Esophagus (tissue), 2 donors: ENCODE results near the gene ATP13A4. TPM values are rescaled to one million over a fixed set of nuclear protein-coding genes. Genes with fewer than 3 reads are reported as not detected.

Experiments used
- H3K27ac ChIP-seq, 2 donors: one replicate each; pipeline ENCODE4 v1.5.1; 2013; ENCODE audit warnings: low read depth in 2 of 2, mild to moderate bottlenecking in 2 of 2, inconsistent platforms in 1 of 2, low read length in 1 of 2, moderate library complexity in 1 of 2
- H3K27me3 ChIP-seq, 2 donors: one replicate each; pipeline ENCODE4 v1.6.1; 2013; ENCODE audit warnings: low read length in 2 of 2, control low read depth in 1 of 2, mild to moderate bottlenecking in 1 of 2; ENCODE audit not compliant: insufficient read depth in 2 of 2, control insufficient read depth in 1 of 2
- H3K36me3 ChIP-seq, 2 donors: one replicate each; pipeline ENCODE4 v1.6.1; 2013; ENCODE audit warnings: low read length in 1 of 2; ENCODE audit not compliant: control insufficient read depth in 2 of 2, insufficient read depth in 2 of 2
- H3K4me1 ChIP-seq, 2 donors: one replicate each; pipeline ENCODE4 v1.6.1; 2013; ENCODE audit warnings: low read length in 1 of 2; ENCODE audit not compliant: control insufficient read depth in 2 of 2, insufficient read depth in 2 of 2
- H3K4me3 ChIP-seq, 2 donors: one replicate each; pipeline ENCODE4 v1.5.1; 2013; ENCODE audit warnings: low read length in 2 of 2, mild to moderate bottlenecking in 2 of 2, low read depth in 1 of 2, moderate library complexity in 1 of 2
- H3K9me3 ChIP-seq, 2 donors: one replicate each; pipeline ENCODE4 v1.6.1; 2013; ENCODE audit warnings: mild to moderate bottlenecking in 2 of 2, low read depth in 1 of 2, low read length in 1 of 2, moderate library complexity in 1 of 2; ENCODE audit not compliant: control insufficient read depth in 2 of 2, insufficient read depth in 1 of 2
- WGBS, 2 donors: extraction: QIAGEN DNeasy Blood & Tissue Kit; methylation state at CpG; one replicate each; pipeline ENCODE4 v1.1.7; 2013; 5-methylcytosine and 5-hydroxymethylcytosine counted together
- polyA plus RNA-seq, 2 donors: library from polyadenylated mRNA; stranded (reverse); fragments of 200-250 nt; gene quantifications; one replicate each; pipeline ENCODE4 v1.2.3, GENCODE V29; 2013
- donor health status: healthy with polysubstance abuse.
- donor health status: Bipolar disorder and iron deficiency.

ATP13A4 gene
- polyA plus RNA-seq, 2 donors: 24.9 to 28.4 TPM

GRCh38 chr3:193560870-193561269 lies 6.2 kb upstream of the ATP13A4 start:
- WGBS, 2 donors: 61 to 67% methylated on average over 4 of the region's 4 CpGs
- no peak overlapping the region for H3K27ac ChIP-seq
- H3K36me3 ChIP-seq: no peaks in the 10 kb centered on the region
- H3K4me1 ChIP-seq: no peaks in the 10 kb centered on the region
- H3K9me3 ChIP-seq: no peaks in the 10 kb centered on the region
- H3K27me3 ChIP-seq: no peaks in the 10 kb centered on the region
- H3K4me3 ChIP-seq: no peak overlapping the region

- no peak overlapping the region for H3K27ac ChIP-seq
- H3K4me1 ChIP-seq: no peaks in the 10 kb centered on the region
- H3K36me3 ChIP-seq: no peaks in the 10 kb centered on the region
- WGBS, 2 donors: 94 to 96% methylated on average over 4 of the region's 4 CpGs
- H3K27me3 ChIP-seq: no peaks in the 10 kb centered on the region
- H3K9me3 ChIP-seq: no peaks in the 10 kb centered on the region
- no peak overlapping the region for H3K4me3 ChIP-seq
Measured at GRCh38 chr3:193560091-193560490, 5.4 kb upstream of the ATP13A4 start.

GRCh38 chr3:193559100-193559499 lies 4.4 kb upstream of the ATP13A4 start:
- no peaks in the 10 kb centered on the region for H3K9me3 ChIP-seq
- no peak overlapping the region for H3K27ac ChIP-seq
- no peaks in the 10 kb centered on the region for H3K27me3 ChIP-seq
- H3K4me1 ChIP-seq: no peaks in the 10 kb centered on the region
- H3K4me3 ChIP-seq: no peak overlapping the region
- H3K36me3 ChIP-seq: no peaks in the 10 kb centered on the region

- 32 to 34% methylated on average over 2 of the region's 2 CpGs for WGBS, 2 donors
- Histone ChIP-seq H3K4me1 (no peaks in the 10 kb centered on the region), H3K9me3 (no peaks in the 10 kb centered on the region), H3K27ac (no peak overlapping the region), H3K4me3 (no peak overlapping the region), H3K27me3 (no peaks in the 10 kb centered on the region), H3K36me3 (no peaks in the 10 kb centered on the region)
Measured at GRCh38 chr3:193556841-193557240, 2.1 kb upstream of the ATP13A4 start.

- H3K4me3 ChIP-seq: peak overlapping the region in 1 of 2 donors; percentile 45
- no peaks in the 10 kb centered on the region for H3K9me3 ChIP-seq
- H3K27ac ChIP-seq: no peak overlapping the region
- no peaks in the 10 kb centered on the region for H3K27me3 ChIP-seq
- 38 to 49% methylated on average over 1 of the region's 1 CpG for WGBS, 2 donors
- no peaks in the 10 kb centered on the region for H3K4me1 ChIP-seq
- no peaks in the 10 kb centered on the region for H3K36me3 ChIP-seq
Measured at GRCh38 chr3:193553586-193553985, 1.1 kb downstream of the ATP13A4 start.

- Histone ChIP-seq H3K9me3 (no peaks in the 10 kb centered on the region), H3K4me3 (peak overlapping the region in 1 of 2 donors; percentile 45), H3K27ac (no peak overlapping the region), H3K27me3 (no peaks in the 10 kb centered on the region), H3K4me1 (no peaks in the 10 kb centered on the region), H3K36me3 (no peaks in the 10 kb centered on the region)
- WGBS, 2 donors: 73 to 75% methylated on average over 1 of the region's 1 CpG
Measured at GRCh38 chr3:193552923-193553322, 1.8 kb downstream of the ATP13A4 start.

GRCh38 chr3:193548406-193548805 lies 6.3 kb downstream of the ATP13A4 start:
- no peaks in the 10 kb centered on the region for H3K36me3 ChIP-seq
- WGBS, 2 donors: 53 to 57% methylated on average over 4 of the region's 4 CpGs
- peaks cover 0 to 2% of the 10 kb centered on the region in 2 donors for H3K9me3 ChIP-seq
- H3K4me1 ChIP-seq: no peaks in the 10 kb centered on the region
- H3K4me3 ChIP-seq: no peak overlapping the region
- no peaks in the 10 kb centered on the region for H3K27me3 ChIP-seq
- H3K27ac ChIP-seq: no peak overlapping the region

GRCh38 chr3:193546129-193546528 lies 8.6 kb downstream of the ATP13A4 start:
- Histone ChIP-seq H3K27me3 (no peaks in the 10 kb centered on the region), H3K36me3 (no peaks in the 10 kb centered on the region)

GRCh38 chr3:193545304-193545703 lies 9.4 kb downstream of the ATP13A4 start:
- 74 to 95% methylated on average over 1 of the region's 1 CpG for WGBS, 2 donors

More at GRCh38 chr3:193546129-193546528, 8.6 kb downstream of the ATP13A4 start:
- Histone ChIP-seq H3K4me1 (no peaks in the 10 kb centered on the region), H3K9me3 (peaks cover 0 to 2% of the 10 kb centered on the region in 2 donors), H3K4me3 (no peak overlapping the region), H3K27ac (no peak overlapping the region)

GRCh38 chr3:193544289-193544688 lies 10.4 kb downstream of the ATP13A4 start:
- no peak overlapping the region for H3K27ac ChIP-seq
- H3K9me3 ChIP-seq: peaks cover 0 to 2% of the 10 kb centered on the region in 2 donors
- no peaks in the 10 kb centered on the region for H3K27me3 ChIP-seq
- WGBS, 2 donors: 51 to 62% methylated on average over 1 of the region's 1 CpG
- no peaks in the 10 kb centered on the region for H3K36me3 ChIP-seq
- H3K4me3 ChIP-seq: no peak overlapping the region
- no peaks in the 10 kb centered on the region for H3K4me1 ChIP-seq

More at GRCh38 chr3:193545304-193545703, 9.4 kb downstream of the ATP13A4 start:
- Histone ChIP-seq H3K36me3 (no peaks in the 10 kb centered on the region), H3K4me3 (no peak overlapping the region), H3K4me1 (no peaks in the 10 kb centered on the region), H3K9me3 (peaks cover 0 to 2% of the 10 kb centered on the region in 2 donors), H3K27ac (no peak overlapping the region), H3K27me3 (no peaks in the 10 kb centered on the region)
